Mucosa of rectum (tissue), 2 donors: ENCODE measurements around the gene LRRC8B.

Experiments used
- H3K27ac ChIP-seq, 2 donors: one replicate each; pipeline ENCODE4 v1.7.0; 2013; ENCODE audit warnings: inconsistent platforms in 2 of 2, low read depth in 2 of 2, low read length in 2 of 2
- H3K27me3 ChIP-seq, 2 donors: one replicate each; pipeline ENCODE4 v1.7.0; 2013; ENCODE audit warnings: low read length in 2 of 2; ENCODE audit not compliant: control insufficient read depth in 2 of 2, insufficient read depth in 2 of 2
- H3K36me3 ChIP-seq, 2 donors: one replicate each; pipeline ENCODE4 v1.7.0; 2013; ENCODE audit warnings: low read length in 2 of 2; ENCODE audit not compliant: control insufficient read depth in 2 of 2, insufficient read depth in 2 of 2
- H3K4me1 ChIP-seq, 2 donors: one replicate each; pipeline ENCODE4 v1.7.0; 2013; ENCODE audit warnings: low read length in 2 of 2, mild to moderate bottlenecking in 1 of 2; ENCODE audit not compliant: control insufficient read depth in 2 of 2, insufficient read depth in 2 of 2
- H3K4me3 ChIP-seq, 2 donors: one replicate each; pipeline ENCODE4 v1.7.0; 2013; ENCODE audit warnings: low read length in 2 of 2
- H3K9ac ChIP-seq, 2 donors: one replicate each; pipeline ENCODE4 v1.7.0; 2013; ENCODE audit warnings: low read length in 2 of 2, low read depth in 1 of 2, mild to moderate bottlenecking in 1 of 2
- H3K9me3 ChIP-seq, 2 donors: one replicate each; pipeline ENCODE4 v1.7.0; 2013; ENCODE audit warnings: low read length in 2 of 2; ENCODE audit not compliant: control insufficient read depth in 2 of 2
- donor health status: healthy.
- donor health status: Normal muscosa, but diverticular disease.

The LRRC8B gene

GRCh38 chr1:89578946-89579684 lies 54.5 kb downstream of the LRRC8B start:
- Histone ChIP-seq H3K4me1 (no peaks in the 10 kb centered on the region), H3K9ac (no peak overlapping the region), H3K27me3 (no peaks in the 10 kb centered on the region), H3K27ac (no peak overlapping the region), H3K9me3 (no peaks in the 10 kb centered on the region), H3K4me3 (no peak overlapping the region), H3K36me3 (peaks cover 13 to 15% of the 10 kb centered on the region in 2 donors)

GRCh38 chr1:89580036-89580435 lies 55.4 kb downstream of the LRRC8B start:
- no peak overlapping the region for H3K27ac ChIP-seq
- no peaks in the 10 kb centered on the region for H3K9me3 ChIP-seq
- peaks cover 13 to 21% of the 10 kb centered on the region in 2 donors for H3K36me3 ChIP-seq

GRCh38 chr1:89581859-89582258 lies 57.2 kb downstream of the LRRC8B start:
- Histone ChIP-seq H3K36me3 (peaks cover 13 to 19% of the 10 kb centered on the region in 2 donors), H3K9me3 (no peaks in the 10 kb centered on the region), H3K27me3 (no peaks in the 10 kb centered on the region), H3K4me3 (no peak overlapping the region), H3K4me1 (no peaks in the 10 kb centered on the region), H3K9ac (no peak overlapping the region), H3K27ac (no peak overlapping the region)

More at GRCh38 chr1:89580036-89580435, 55.4 kb downstream of the LRRC8B start:
- Histone ChIP-seq H3K9ac (no peak overlapping the region), H3K4me3 (no peak overlapping the region), H3K27me3 (no peaks in the 10 kb centered on the region), H3K4me1 (no peaks in the 10 kb centered on the region)

- Histone ChIP-seq H3K36me3 (peaks cover 13 to 19% of the 10 kb centered on the region in 2 donors), H3K4me3 (no peak overlapping the region), H3K4me1 (no peaks in the 10 kb centered on the region), H3K27ac (no peak overlapping the region), H3K27me3 (no peaks in the 10 kb centered on the region), H3K9me3 (no peaks in the 10 kb centered on the region), H3K9ac (no peak overlapping the region)
Observed at GRCh38 chr1:89582571-89582970, 57.9 kb downstream of the LRRC8B start.

GRCh38 chr1:89584211-89584610 lies 59.6 kb downstream of the LRRC8B start:
- no peaks in the 10 kb centered on the region for H3K4me1 ChIP-seq
- no peak overlapping the region for H3K27ac ChIP-seq
- no peak overlapping the region for H3K9ac ChIP-seq
- H3K9me3 ChIP-seq = no peaks in the 10 kb centered on the region
- peaks cover 13 to 19% of the 10 kb centered on the region in 2 donors for H3K36me3 ChIP-seq
- no peaks in the 10 kb centered on the region for H3K27me3 ChIP-seq
- no peak overlapping the region for H3K4me3 ChIP-seq

- Histone ChIP-seq H3K36me3 (peaks cover 13 to 18% of the 10 kb centered on the region in 2 donors), H3K27me3 (no peaks in the 10 kb centered on the region), H3K4me1 (no peaks in the 10 kb centered on the region), H3K9me3 (no peaks in the 10 kb centered on the region), H3K27ac (no peak overlapping the region), H3K4me3 (no peak overlapping the region), H3K9ac (no peak overlapping the region)
Observed at GRCh38 chr1:89584781-89585180, 60.2 kb downstream of the LRRC8B start.

GRCh38 chr1:89587729-89588161 lies 63.1 kb downstream of the LRRC8B start:
- H3K36me3 ChIP-seq = peaks cover 9 to 13% of the 10 kb centered on the region in 2 donors
- no peaks in the 10 kb centered on the region for H3K27me3 ChIP-seq
- H3K9me3 ChIP-seq = no peaks in the 10 kb centered on the region
- H3K4me3 ChIP-seq = no peak overlapping the region
- no peaks in the 10 kb centered on the region for H3K4me1 ChIP-seq
- H3K27ac ChIP-seq = no peak overlapping the region
- no peak overlapping the region for H3K9ac ChIP-seq

- Histone ChIP-seq H3K27ac (no peak overlapping the region), H3K27me3 (no peaks in the 10 kb centered on the region), H3K4me3 (no peak overlapping the region), H3K9me3 (no peaks in the 10 kb centered on the region), H3K9ac (no peak overlapping the region), H3K36me3 (peaks cover 4 to 9% of the 10 kb centered on the region in 2 donors), H3K4me1 (no peaks in the 10 kb centered on the region)
Observed at GRCh38 chr1:89588480-89588879, 63.9 kb downstream of the LRRC8B start.

- H3K4me3 ChIP-seq = no peak overlapping the region
- no peaks in the 10 kb centered on the region for H3K27me3 ChIP-seq
- H3K9me3 ChIP-seq = no peaks in the 10 kb centered on the region
- H3K9ac ChIP-seq = no peak overlapping the region
- H3K4me1 ChIP-seq = no peaks in the 10 kb centered on the region
- no peak overlapping the region for H3K27ac ChIP-seq
- H3K36me3 ChIP-seq = peaks cover 0 to 2% of the 10 kb centered on the region in 2 donors
Observed at GRCh38 chr1:89589515-89589914, 64.9 kb downstream of the LRRC8B start.

GRCh38 chr1:89590341-89591080 lies 65.9 kb downstream of the LRRC8B start:
- Histone ChIP-seq H3K27ac (no peak overlapping the region), H3K36me3 (no peaks in the 10 kb centered on the region), H3K9ac (no peak overlapping the region), H3K9me3 (no peaks in the 10 kb centered on the region), H3K4me3 (no peak overlapping the region), H3K27me3 (no peaks in the 10 kb centered on the region), H3K4me1 (no peaks in the 10 kb centered on the region)
